Central memory CD8-positive, alpha-beta T cell (primary cell): ENCODE data around the gene RBM5.

Experiments
- ATAC-seq: fragments of 150-1000 bp; cut with Tn5 transposase; replicated peaks from 2 replicates; pipeline ENCODE4 v1.10.0; 2022; ENCODE audit warnings: mild to moderate bottlenecking, moderate FRiP score, moderate number of reproducible peaks; ENCODE audit not compliant: poor library complexity, severe bottlenecking; ENCODE audit errors: extremely low read depth
- DNase-seq, 2 donors: peaks; one replicate each; pipeline ENCODE4 v3.0.0; 2021; ENCODE audit warnings: low spot score in 2 of 2
- H3K27ac Mint-ChIP-seq: one replicate; pipeline ENCODE4 v1.8.0; 2022; ENCODE audit warnings: low read depth, mild to moderate bottlenecking, moderate library complexity, mixed read lengths
- H3K27me3 Mint-ChIP-seq: one replicate; pipeline ENCODE4 v1.8.0; 2022; ENCODE audit warnings: mixed read lengths
- H3K36me3 Mint-ChIP-seq: one replicate; pipeline ENCODE4 v1.8.0; 2022; ENCODE audit warnings: mild to moderate bottlenecking, moderate library complexity, mixed read lengths; ENCODE audit not compliant: insufficient read depth
- H3K4me1 Mint-ChIP-seq: one replicate; pipeline ENCODE4 v1.8.0; 2022; ENCODE audit warnings: mixed read lengths
- H3K4me3 Mint-ChIP-seq: one replicate; pipeline ENCODE4 v1.8.0; 2022; ENCODE audit warnings: mild to moderate bottlenecking, moderate library complexity, mixed read lengths
- H3K9me3 Mint-ChIP-seq: one replicate; pipeline ENCODE4 v1.8.0; 2022; ENCODE audit warnings: mixed read lengths

The RBM5 gene

GRCh38 chr3:50161320-50161719 is 72.6 kb downstream of the RBM5 start:
- ATAC-seq (no peak), DNase-seq (no peak)
- H3K27ac Mint-ChIP-seq = no peak overlapping the region
- no peak overlapping the region for H3K4me3 Mint-ChIP-seq
- H3K9me3 Mint-ChIP-seq = no peaks in the 10 kb centered on the region
- H3K4me1 Mint-ChIP-seq = peaks cover 2% of the 10 kb centered on the region
- H3K36me3 Mint-ChIP-seq = peaks cover 3% of the 10 kb centered on the region
- H3K27me3 Mint-ChIP-seq = peaks cover 18% of the 10 kb centered on the region

DNA sequence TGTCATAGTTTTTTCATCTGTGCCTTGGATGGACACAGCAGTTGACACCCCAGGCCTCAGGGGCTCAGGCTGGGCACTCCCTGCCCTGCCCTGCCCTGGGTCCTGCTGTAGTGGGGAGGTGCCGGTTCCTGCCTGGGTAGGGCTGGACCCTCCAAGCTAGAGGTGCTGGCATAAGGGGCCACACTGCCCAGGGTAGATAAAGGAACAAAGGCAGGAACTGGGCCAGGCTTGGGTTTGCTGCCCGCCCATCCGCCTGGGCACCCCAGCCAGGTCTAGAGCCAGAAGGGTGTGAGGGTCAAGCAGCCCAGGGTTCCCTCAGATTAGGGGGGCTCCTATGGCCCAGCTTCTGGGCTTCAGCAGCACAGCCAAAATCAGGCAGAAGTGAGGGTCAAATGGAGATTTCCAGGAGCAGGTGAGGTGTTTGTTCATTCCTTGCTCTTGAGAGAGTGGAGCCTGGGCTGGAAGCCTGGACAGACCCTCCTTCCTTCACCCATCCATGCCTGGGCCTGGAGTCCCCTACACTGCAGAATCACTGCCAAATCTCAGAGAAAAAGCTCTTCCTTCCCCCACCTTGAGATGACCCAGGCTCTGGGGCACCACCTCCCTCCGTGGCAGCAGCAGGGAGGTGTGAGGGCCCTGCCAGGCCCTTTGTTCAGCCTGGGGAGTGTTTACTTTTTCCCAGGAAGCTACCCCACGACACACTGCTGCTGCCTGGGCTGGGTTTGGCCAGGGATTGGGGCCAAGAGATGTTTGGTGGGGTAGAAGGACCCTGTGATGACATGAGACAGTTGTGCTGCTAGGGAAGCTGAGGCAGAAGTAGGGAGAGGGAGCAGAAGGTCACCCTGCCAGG is 73.5 kb downstream of the RBM5 start:
- H3K36me3 Mint-ChIP-seq = peaks cover 3% of the 10 kb centered on the region
- ATAC-seq (no peak), DNase-seq (no peak)
- no peaks in the 10 kb centered on the region for H3K4me1 Mint-ChIP-seq
- peaks cover 8% of the 10 kb centered on the region for H3K27me3 Mint-ChIP-seq
- H3K27ac Mint-ChIP-seq = no peak overlapping the region
- H3K4me3 Mint-ChIP-seq = no peak overlapping the region
- H3K9me3 Mint-ChIP-seq = no peaks in the 10 kb centered on the region

- Mint-ChIP-seq H3K36me3 (no peaks in the 10 kb centered on the region), H3K9me3 (no peaks in the 10 kb centered on the region), H3K4me3 (no peak overlapping the region), H3K4me1 (no peaks in the 10 kb centered on the region), H3K27me3 (peaks cover 9% of the 10 kb centered on the region), H3K27ac (no peak overlapping the region)
- DNase-seq = no peak
- no peak for ATAC-seq
Measured at GRCh38 chr3:50163572-50164455, 75.1 kb downstream of the RBM5 start.

DNA sequence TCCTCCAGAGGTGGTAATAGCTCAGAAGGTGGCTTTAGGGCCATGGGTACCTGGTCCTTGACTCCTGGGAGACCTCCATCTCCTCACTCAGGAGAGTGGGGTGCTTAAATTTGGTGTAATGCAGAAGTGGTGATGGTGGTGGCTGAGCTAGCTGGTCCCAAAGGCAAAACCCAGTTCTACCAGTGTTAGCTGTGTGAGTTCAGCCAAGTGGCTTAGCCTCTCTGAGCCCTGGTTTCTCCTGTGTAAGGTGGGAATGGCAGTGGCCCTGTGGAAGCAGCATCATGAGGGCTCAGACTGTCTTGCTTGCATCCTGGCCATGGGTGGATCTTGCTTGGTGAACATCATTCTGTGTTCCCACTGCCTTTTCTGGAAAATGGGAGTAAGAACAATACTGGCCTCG is 75.8 kb downstream of the RBM5 start:
- Mint-ChIP-seq H3K27me3 (peaks cover 9% of the 10 kb centered on the region), H3K27ac (no peak overlapping the region), H3K9me3 (no peaks in the 10 kb centered on the region), H3K4me3 (no peak overlapping the region), H3K36me3 (no peaks in the 10 kb centered on the region), H3K4me1 (no peaks in the 10 kb centered on the region)
- ATAC-seq = no peak
- no peak for DNase-seq

- no peak for DNase-seq
- Mint-ChIP-seq H3K4me1 (no peaks in the 10 kb centered on the region), H3K27me3 (peaks cover 17% of the 10 kb centered on the region), H3K9me3 (no peaks in the 10 kb centered on the region), H3K4me3 (no peak overlapping the region), H3K27ac (no peak overlapping the region), H3K36me3 (no peaks in the 10 kb centered on the region)
- no peak for ATAC-seq
Measured at GRCh38 chr3:50164984-50165909, 76.5 kb downstream of the RBM5 start.

- H3K4me3 Mint-ChIP-seq = no peak overlapping the region
- DNase-seq (no peak), ATAC-seq (no peak)
- no peak overlapping the region for H3K27ac Mint-ChIP-seq
- peaks cover 21% of the 10 kb centered on the region for H3K27me3 Mint-ChIP-seq
- no peaks in the 10 kb centered on the region for H3K36me3 Mint-ChIP-seq
- H3K9me3 Mint-ChIP-seq = no peaks in the 10 kb centered on the region
- H3K4me1 Mint-ChIP-seq = no peaks in the 10 kb centered on the region
Measured at GRCh38 chr3:50165910-50166538, 77.3 kb downstream of the RBM5 start.

GRCh38 chr3:50166620-50167019 is 77.9 kb downstream of the RBM5 start:
- Mint-ChIP-seq H3K36me3 (no peaks in the 10 kb centered on the region), H3K27me3 (peaks cover 21% of the 10 kb centered on the region), H3K4me1 (no peaks in the 10 kb centered on the region), H3K9me3 (no peaks in the 10 kb centered on the region), H3K27ac (no peak overlapping the region), H3K4me3 (no peak overlapping the region)
- no peak for ATAC-seq
- DNase-seq = no peak

- H3K9me3 Mint-ChIP-seq = no peaks in the 10 kb centered on the region
- no peak for ATAC-seq
- no peaks in the 10 kb centered on the region for H3K36me3 Mint-ChIP-seq
- H3K4me3 Mint-ChIP-seq = no peak overlapping the region
- peaks cover 21% of the 10 kb centered on the region for H3K27me3 Mint-ChIP-seq
- DNase-seq = no peak
- no peak overlapping the region for H3K27ac Mint-ChIP-seq
- no peaks in the 10 kb centered on the region for H3K4me1 Mint-ChIP-seq
Measured at GRCh38 chr3:50167069-50167840, 78.5 kb downstream of the RBM5 start.

GRCh38 chr3:50167841-50168209 is 79.1 kb downstream of the RBM5 start:
- Mint-ChIP-seq H3K27ac (no peak overlapping the region), H3K4me1 (no peaks in the 10 kb centered on the region), H3K4me3 (no peak overlapping the region), H3K36me3 (no peaks in the 10 kb centered on the region), H3K9me3 (no peaks in the 10 kb centered on the region), H3K27me3 (peaks cover 21% of the 10 kb centered on the region)
- DNase-seq (no peak), ATAC-seq (no peak)

DNA sequence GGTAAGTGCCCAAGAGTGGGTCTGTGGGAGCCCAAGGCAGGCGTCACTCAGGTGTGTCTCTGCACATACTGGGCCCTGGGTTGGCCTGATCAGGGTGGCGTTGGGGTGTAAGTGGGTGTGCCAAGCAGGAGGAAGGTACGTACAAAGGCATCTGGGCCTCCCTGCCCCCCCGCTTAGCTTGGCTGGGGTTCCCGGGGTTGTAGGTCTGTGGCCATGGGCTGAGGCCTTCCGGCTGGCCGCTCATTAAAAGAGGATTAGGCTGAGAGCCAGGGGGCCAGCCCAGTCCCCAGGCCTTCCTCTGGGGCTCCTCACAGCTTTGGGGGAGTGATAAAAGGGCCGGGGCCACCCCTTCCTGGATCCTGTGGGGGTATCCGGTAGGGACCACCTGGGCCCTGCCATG is 79.7 kb downstream of the RBM5 start:
- H3K36me3 Mint-ChIP-seq = no peaks in the 10 kb centered on the region
- H3K27ac Mint-ChIP-seq = no peak overlapping the region
- no peak for ATAC-seq
- peaks cover 21% of the 10 kb centered on the region for H3K27me3 Mint-ChIP-seq
- no peak overlapping the region for H3K4me3 Mint-ChIP-seq
- no peaks in the 10 kb centered on the region for H3K4me1 Mint-ChIP-seq
- H3K9me3 Mint-ChIP-seq = no peaks in the 10 kb centered on the region
- no peak for DNase-seq
